Loucy (cell line): ENCODE measurements around the gene ANXA3.

Experiments
- H2AFZ ChIP-seq: fragments of 200-600 bp; sonication (generic); 2 replicates; pipeline ENCODE4 v1.6.0; 2016; ENCODE audit warnings: antibody characterized with exemption, mild to moderate bottlenecking, low read length, moderate library complexity
- H3F3A ChIP-seq: fragments of 200-600 bp; 2 replicates; pipeline ENCODE4 v1.6.0; 2016; ENCODE audit warnings: antibody characterized with exemption, low read depth, mild to moderate bottlenecking
- H3K27me3 ChIP-seq: fragments of 200-600 bp; sonication (generic); 2 replicates; pipeline ENCODE4 v1.6.1; 2014; ENCODE audit warnings: low read length, mild to moderate bottlenecking; ENCODE audit not compliant: insufficient read depth, poor library complexity, severe bottlenecking
- H3K36me3 ChIP-seq: fragments of 200-600 bp; sonication (generic); 2 replicates; pipeline ENCODE4 v1.6.1; 2016; ENCODE audit warnings: low read length; ENCODE audit not compliant: insufficient read depth
- H3K4me1 ChIP-seq: fragments of 200-600 bp; sonication (generic); 2 replicates; pipeline ENCODE4 v1.5.1; 2014; ENCODE audit warnings: low read length, mild to moderate bottlenecking; ENCODE audit not compliant: insufficient read depth, poor library complexity, severe bottlenecking
- H3K4me2 ChIP-seq: fragments of 200-600 bp; sonication (generic); 2 replicates; pipeline ENCODE4 v1.6.0; 2014; ENCODE audit warnings: antibody characterized with exemption, low read length, low read depth, mild to moderate bottlenecking; ENCODE audit not compliant: poor library complexity, severe bottlenecking
- H3K4me3 ChIP-seq: fragments of 200-600 bp; sonication (generic); 2 replicates; pipeline ENCODE4 v1.5.1; 2014; ENCODE audit warnings: low read length, mild to moderate bottlenecking, mixed read lengths; ENCODE audit not compliant: poor library complexity, severe bottlenecking
- H3K79me2 ChIP-seq: fragments of 200-600 bp; sonication (generic); 2 replicates; pipeline ENCODE4 v1.6.1; 2014; ENCODE audit warnings: low read length; ENCODE audit not compliant: insufficient read depth
- H3K9ac ChIP-seq: fragments of 200-600 bp; sonication (generic); 2 replicates; pipeline ENCODE4 v1.6.0; 2014; ENCODE audit warnings: mild to moderate bottlenecking, low read depth, low read length, moderate library complexity; ENCODE audit not compliant: poor library complexity, severe bottlenecking
- H3K9me2 ChIP-seq: fragments of 200-600 bp; sonication (generic); replicated peaks from 2 replicates; pipeline ENCODE4 v1.6.1; 2016; ENCODE audit warnings: low read depth, low read length, mixed read lengths
- H3K9me3 ChIP-seq: fragments of 200-600 bp; sonication (generic); 2 replicates; pipeline ENCODE4 v1.6.1; 2014; ENCODE audit warnings: mild to moderate bottlenecking, antibody characterized with exemption, low read length, low read depth; ENCODE audit not compliant: insufficient read depth
- H4K20me1 ChIP-seq: fragments of 200-600 bp; sonication (generic); 2 replicates; pipeline ENCODE4 v1.6.0; 2014; ENCODE audit warnings: antibody characterized with exemption, low read length, mild to moderate bottlenecking; ENCODE audit not compliant: insufficient read depth, poor library complexity, severe bottlenecking
- CTCF ChIP-seq: fragments of 200-600 bp; sonication (generic); conservative IDR thresholded peaks from 2 replicates; pipeline ENCODE4 v1.5.1; 2014; ENCODE audit warnings: mild to moderate bottlenecking, antibody characterized with exemption, low read length
- EZH2phosphoT487 ChIP-seq: fragments of 200-600 bp; IDR thresholded peaks from 2 replicates; pipeline ENCODE4 v1.6.1; 2018; ENCODE audit warnings: antibody characterized with exemption, mild to moderate bottlenecking, moderate library complexity, borderline replicate concordance

The ANXA3 gene

GRCh38 chr4:78560296-78560963, 8.9 kb downstream of the ANXA3 start:
- Histone ChIP-seq H3K9me2 (no peaks in the 10 kb centered on the region), H2AFZ (no peak overlapping the region), H3K9ac (no peak overlapping the region), H3K27me3 (no peaks in the 10 kb centered on the region), H4K20me1 (no peaks in the 10 kb centered on the region), H3F3A (no peaks in the 10 kb centered on the region), H3K4me3 (no peak overlapping the region), H3K4me1 (peaks cover 20% of the 10 kb centered on the region), H3K4me2 (no peak overlapping the region), H3K36me3 (no peaks in the 10 kb centered on the region), H3K9me3 (no peaks in the 10 kb centered on the region), H3K79me2 (no peaks in the 10 kb centered on the region)
- TF ChIP-seq EZH2phosphoT487 (no peak), CTCF (no peak)

- Histone ChIP-seq H3K27me3 (no peaks in the 10 kb centered on the region), H3K79me2 (no peaks in the 10 kb centered on the region), H3K4me1 (peaks cover 20% of the 10 kb centered on the region), H3K9me3 (no peaks in the 10 kb centered on the region), H4K20me1 (no peaks in the 10 kb centered on the region), H3K36me3 (no peaks in the 10 kb centered on the region), H3K4me2 (no peak overlapping the region), H3K4me3 (no peak overlapping the region), H3K9me2 (no peaks in the 10 kb centered on the region), H2AFZ (no peak overlapping the region), H3K9ac (no peak overlapping the region), H3F3A (no peaks in the 10 kb centered on the region)
- TF ChIP-seq EZH2phosphoT487 (no peak), CTCF (no peak)
Measured at GRCh38 chr4:78561677-78562076, 10.1 kb downstream of the ANXA3 start.

GRCh38 chr4:78562687-78563086, 11.1 kb downstream of the ANXA3 start:
- no peaks in the 10 kb centered on the region for H3K36me3 ChIP-seq
- H3K9ac ChIP-seq = no peak overlapping the region
- H3F3A ChIP-seq = no peaks in the 10 kb centered on the region
- H3K9me2 ChIP-seq = no peaks in the 10 kb centered on the region
- H3K4me3 ChIP-seq = no peak overlapping the region
- TF ChIP-seq EZH2phosphoT487 = no peak
- TF ChIP-seq CTCF = no peak
- H3K79me2 ChIP-seq = no peaks in the 10 kb centered on the region
- H3K9me3 ChIP-seq = no peaks in the 10 kb centered on the region
- no peak overlapping the region for H2AFZ ChIP-seq
- H4K20me1 ChIP-seq = no peaks in the 10 kb centered on the region
- H3K27me3 ChIP-seq = no peaks in the 10 kb centered on the region
- H3K4me2 ChIP-seq = no peak overlapping the region
- H3K4me1 ChIP-seq = peaks cover 28% of the 10 kb centered on the region
